GM20431 (cell line): ENCODE data around the gene OOSP1.
"Not testable (repeated sequence)": the region's sequence is repeated elsewhere in the genome, so short reads cannot be mapped to it uniquely, and the experiment has no call there.

ENCODE experiments used
- in situ Hi-C: fragments of 300-500 bp; cut with MseI, MboI; formaldehyde crosslinking; loops from one replicate; pipeline ENCODE4 v1.15.0; 2020; ENCODE audit warnings: low sequenced_read_pairs; ENCODE audit not compliant: unreplicated experiment

Gene OOSP1

DNA sequence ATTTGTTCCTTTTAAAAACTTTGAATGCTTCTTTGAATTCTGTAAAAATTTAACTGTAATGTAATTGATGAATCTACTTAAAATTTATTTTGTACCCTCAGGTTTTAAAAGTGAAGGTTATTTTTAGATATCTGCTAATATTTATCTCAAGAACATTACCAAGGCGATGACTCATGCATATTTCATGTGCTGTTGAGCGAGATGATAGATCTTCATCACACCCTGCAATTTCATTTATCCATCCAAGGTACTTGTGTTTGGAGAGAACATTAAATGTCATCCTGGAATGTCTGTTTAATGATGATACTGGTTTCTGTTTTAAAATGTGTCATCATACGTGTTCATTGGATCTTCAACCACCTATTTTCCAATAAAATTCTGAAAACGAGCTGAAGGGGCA lies 18.9 kb downstream of the OOSP1 start:
- in situ Hi-C loops = no loop called here

DNA sequence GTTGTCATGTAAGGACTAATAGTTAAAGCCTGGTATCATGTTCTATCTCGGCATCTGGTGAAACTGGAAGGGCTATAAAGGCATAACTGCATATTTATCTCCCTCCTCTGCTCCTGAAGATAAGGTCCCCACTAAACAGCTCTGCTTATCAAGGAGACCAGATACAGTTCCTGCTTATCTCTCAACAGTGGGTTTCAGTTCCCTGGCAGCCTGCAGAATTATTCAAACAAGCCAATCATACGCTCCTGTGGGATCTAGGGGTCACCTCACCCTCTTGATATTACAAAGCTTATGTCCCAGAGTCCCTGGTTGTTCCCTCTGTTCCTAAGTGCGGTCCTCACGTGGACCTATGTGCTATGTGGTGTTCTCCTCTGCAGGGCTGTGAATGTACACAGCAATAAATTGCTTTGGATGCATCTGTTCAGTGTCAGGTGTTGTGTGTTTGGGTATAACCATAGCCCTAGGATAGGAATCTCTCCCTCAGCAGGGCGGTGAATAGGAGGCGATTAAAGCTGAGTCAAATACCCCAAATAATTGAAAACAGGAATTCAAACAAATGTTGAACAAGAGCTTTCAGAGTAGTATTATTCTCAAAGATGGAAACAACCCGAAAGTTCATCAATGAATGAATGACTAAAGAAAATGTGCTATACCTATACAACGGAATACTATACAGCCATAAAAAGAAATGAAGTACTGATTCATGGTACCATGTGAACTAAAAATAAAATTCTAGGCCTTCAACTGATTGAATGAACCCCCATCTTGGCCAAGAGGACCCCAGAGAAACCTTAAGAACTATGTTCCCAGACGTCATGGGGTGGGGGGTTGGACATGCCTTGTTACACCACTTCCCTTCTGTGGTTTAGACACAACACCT lies 22.5 kb downstream of the OOSP1 start:
- in situ Hi-C loops = no loop called here

DNA sequence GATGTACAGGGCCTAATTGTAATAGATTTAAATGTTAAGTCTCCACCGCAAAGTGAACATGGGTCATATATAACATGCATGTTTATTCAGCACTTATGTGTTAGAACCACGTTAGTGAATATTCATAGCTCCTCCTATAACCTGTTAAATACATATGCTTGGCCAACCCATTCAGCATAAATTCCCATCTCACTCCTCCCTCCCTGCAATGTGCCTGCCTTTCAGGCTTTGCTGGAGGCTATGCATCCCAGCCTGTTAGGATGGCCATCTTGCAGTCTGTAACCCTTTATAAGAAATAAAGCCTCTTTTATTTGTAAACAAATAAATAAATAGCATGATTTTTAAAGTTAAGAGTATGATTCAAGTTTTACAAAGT lies 23.9 kb downstream of the OOSP1 start:
- in situ Hi-C loops = no loop called here

DNA sequence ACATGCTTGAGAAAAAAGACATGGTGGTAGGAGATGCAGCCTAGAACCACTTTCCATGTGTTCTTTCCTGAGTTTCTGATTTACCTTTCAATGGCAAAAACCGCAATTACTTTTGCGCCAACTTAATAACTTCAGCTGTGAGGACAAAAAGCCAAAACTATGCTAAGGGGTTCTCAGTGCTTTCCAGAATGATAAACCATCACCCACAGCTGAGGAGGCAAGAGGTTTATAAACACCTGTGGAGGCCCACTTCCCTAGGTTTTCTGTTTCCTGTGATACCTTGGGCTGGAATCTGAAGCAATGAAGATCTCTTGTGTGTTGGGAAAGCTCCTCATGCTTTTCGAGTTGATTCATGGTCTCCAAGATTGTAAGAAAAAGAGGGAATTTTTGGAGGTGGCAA lies 25.5 kb downstream of the OOSP1 start, which contains the start of gene OOSP4A:
OOSP4A (plus strand) TSS at position 301 of the 400 bp plus-strand sequence; CDS start at position 301, 0 bp downstream.
- in situ Hi-C loops = no loop called here

DNA sequence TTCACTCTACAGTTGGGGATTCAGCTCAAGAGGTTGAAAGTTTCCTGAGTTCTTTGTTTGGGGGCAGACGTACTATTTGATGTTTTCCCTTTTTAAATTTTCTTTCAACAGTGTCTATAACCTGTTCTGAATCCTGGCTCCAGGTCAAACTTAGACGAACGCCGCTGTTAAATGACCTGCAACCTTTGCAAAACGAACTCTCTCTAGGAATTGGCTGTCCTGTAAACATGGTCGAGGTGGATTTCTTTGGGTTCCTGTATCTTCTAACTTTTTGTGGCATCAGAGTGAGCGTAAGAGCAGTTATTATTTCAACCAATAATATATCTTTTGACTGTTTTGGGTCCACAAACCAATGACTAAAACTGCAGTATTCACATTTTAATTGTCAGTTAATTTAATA lies 27.2 kb downstream of the OOSP1 start:
- in situ Hi-C loops = no loop called here

DNA sequence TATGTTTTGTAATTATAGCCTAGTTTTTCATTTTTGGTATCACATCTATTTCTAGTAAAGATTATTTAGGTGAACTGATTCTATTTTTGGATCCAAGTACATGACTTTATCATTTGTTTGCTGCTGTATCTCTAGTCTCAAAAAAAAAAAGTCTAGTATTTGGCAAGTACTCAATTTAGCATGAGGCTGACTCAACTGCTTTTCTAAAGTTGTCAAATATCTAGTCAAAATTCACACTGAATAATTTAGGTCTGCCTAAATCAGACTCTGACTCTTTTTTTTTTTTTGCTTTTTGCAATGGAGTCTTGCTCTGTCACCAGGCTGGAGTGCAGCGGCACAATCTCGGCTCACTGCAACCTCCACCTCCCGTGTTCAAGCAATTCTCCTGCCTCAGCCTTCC lies 28.0 kb downstream of the OOSP1 start:
- in situ Hi-C loops = no loop called here

DNA sequence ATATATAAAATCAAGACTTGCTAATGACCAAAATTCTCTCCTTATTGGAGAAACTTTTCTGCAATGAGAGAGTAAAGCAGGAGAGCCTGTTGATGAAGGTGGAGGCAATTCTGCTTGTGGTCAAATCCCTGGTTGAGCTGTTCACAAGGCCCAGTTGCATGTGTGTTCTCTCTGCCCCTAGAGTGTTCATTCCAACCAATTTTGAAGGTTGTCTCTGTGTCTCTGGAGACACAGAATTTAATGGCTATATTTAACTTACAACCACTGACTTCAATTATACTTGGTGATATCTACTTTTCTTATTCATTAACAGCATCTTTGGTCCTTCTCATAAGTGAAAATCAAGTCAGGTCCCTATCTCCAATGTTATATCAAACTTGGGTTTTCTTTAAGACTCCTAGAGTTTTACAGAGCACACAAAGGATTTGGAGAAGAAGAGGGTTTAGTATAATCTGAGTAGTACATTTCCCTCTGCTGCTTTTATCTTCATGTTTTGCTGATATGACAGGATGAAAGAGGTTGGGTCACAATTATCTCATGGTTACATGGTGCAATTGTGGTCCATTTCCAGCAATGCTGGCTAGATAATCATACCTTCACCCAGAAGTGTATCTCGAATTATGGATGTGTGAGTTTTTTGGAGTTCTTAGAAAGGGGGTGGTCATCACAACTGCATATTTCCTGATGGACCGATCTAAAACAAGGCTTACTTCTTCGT lies 29.6 kb downstream of the OOSP1 start:
- in situ Hi-C loops = no loop called here

DNA sequence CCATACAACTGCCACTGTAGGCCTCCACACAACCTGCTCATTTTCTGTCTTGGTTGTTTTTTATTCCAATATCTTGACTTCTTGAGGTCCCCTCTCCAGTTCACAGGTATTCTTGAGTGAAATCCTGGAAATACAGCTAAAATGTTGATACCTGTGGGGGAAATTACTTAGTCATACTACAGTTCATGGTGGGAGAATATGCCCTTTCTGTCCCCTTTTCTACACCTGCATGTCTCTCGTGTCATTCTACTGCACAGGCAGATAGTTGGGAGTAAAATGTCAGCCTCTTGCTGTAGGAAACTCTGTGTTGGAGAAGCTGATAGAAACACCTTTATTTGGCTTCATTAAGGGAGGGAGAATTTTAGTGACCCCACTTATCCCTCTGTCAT lies 30.2 kb downstream of the OOSP1 start:
- in situ Hi-C loops = no loop called here

DNA sequence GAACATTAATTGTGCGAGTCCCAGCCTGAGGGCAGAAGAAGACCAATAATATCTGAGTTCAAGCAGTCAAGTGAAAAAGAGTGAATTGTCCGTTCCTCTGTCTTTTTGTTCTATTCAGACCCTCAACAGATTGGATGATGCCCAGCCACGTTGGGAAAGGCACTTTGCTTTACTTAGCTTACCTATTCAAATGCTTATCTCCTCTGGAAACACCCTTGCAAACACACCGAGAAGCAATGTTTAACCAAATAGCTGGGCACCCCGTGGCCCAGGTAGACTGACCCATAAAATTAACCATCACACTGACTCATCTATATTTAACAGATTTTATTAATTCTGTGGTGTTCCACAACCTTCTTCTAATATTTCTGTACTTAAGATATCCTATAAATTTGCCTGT lies 34.9 kb downstream of the OOSP1 start:
- in situ Hi-C loops = no loop called here

DNA sequence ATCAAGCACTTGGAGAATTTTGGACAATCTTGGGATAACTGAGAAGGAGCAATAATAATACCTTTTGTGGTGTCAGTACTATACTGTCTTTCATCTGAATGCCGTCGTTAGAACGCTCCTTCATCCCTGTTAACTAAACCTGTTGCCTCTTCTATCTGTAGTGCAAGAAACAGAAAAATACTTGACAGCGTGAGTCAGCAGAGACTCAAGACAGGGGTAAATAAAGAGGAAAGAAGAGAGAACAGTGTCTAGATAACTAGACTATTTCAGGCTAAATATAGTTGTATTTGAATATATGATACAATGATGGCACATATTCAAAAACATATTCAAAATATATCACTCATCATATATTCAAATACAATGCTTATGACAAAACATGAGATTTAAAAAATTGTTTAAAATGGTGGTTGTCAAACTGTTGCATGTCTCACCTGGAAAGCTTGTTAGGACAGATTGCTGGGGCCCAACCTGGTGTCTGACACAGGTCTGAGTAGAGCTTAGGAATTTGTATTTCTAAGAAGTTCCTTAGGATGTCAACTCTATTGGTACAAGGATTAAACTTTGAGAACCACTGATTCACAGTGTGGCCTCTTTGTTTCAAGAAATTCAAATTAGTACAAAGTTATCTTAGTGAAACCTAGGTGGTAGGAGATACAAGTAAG lies 43.0 kb downstream of the OOSP1 start:
- in situ Hi-C loops = no loop called here

DNA sequence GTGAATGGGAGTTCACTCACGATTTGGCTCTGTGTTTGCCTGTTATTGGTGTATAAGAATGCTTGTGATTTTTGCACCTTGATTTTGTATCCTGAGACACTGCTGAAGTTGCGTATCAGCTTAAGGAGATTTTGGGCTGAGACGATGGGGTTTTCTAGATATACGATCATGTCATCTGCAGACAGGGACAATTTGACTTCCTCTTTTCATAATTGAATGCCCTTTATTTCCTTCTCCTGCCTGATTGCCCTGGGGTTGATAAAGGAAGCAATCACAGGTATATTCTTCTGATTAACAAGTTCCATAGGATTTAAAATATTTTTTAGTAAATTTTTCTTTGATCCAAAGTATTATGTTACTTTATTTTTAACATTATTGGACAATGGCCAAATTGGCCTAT lies 43.8 kb downstream of the OOSP1 start:
- in situ Hi-C loops = not testable (repeated sequence)

DNA sequence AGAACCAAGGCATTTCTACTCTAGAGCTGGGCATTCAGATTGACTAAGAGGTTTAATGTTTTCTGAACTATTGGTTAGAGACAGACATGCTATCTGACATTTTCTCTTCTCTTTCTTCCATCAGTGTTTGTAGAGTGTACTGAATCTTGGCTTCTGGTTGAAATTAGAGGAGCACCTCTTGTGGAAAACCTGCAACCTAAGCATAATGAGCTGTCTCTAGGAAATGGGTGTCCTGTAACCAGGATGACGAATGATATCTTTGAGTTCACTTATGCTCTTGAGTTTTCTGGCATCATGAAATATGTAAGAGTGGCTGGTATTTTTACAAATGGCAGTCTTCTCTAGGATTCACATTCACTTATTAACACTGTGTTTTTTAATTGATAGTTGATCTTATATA lies 45.0 kb downstream of the OOSP1 start:
- in situ Hi-C loops = no loop called here

DNA sequence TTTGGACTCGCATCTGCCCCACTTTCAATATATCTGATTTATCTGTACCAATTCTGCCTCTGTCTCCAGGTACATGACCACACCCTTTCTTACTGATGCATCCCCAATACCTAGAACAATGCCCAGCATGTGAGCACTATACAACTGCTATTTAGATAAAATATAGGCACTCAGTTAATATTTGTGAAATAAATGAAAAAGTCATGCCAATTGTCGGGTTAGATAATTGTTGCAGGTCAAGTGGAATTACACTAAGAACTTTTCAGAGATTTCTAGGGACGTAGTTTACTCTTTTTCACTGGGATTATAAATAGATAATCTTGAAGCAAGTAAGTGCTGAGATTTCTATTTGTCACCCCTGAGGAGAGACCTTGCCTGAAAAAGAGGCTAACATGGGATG lies 46.1 kb downstream of the OOSP1 start:
- in situ Hi-C loops = no loop called here

DNA sequence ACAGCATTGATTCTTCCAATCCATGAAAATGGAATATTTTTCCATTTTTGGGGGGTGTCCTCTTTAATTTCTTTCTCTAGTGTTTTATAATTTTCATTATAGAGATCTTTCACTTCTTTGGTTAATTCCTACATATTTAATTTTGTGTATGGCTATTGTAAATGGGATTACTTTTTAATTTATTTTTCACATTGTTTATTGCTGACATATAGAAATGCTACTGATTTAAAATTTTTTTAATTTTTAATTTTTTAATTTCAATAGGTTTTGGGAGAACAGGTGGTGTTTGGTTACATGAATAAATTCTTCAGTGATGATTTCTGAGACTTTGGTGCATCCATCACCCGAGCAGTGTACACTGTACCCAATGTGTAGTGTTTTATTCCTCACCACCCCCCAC lies 52.2 kb downstream of the OOSP1 start:
- in situ Hi-C loops = no loop called here

DNA sequence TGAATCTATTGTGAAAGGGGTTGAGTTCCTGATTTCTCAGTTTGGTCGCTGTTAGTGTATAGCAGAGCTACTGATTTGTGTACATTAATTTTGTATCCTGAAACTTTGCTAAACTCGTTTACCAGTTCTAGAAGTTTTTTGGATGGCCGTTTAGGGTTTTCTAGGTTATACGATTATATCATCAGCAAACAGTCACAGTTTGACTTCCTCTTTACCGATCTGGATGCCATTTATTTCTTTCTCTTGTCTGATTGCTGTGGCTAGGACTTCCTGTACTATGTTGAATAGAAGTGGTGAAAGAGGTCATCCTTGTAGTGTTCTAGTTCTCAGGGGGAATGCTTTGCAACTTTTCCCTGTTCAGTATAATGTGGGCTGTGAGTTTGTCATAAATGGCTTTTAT lies 54.2 kb downstream of the OOSP1 start:
- in situ Hi-C loops = no loop called here

DNA sequence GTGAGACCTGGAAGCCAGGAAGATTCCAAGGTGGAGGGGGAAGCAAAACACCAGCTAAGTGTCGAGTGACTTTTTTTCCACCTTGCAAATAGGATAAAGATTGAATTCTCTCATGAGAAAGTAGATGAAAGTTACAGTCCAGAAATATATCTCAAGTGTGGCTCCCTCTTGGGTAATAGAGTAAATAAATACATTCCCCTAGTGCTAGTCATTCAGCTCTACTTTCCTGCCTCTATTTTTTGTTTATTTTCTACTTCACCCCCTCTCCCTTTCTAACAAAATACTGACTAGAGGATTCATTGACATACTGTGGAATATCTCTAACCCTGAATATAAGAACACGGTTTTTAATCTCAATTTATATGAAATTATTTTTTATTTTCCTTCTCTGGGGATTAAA lies 59.6 kb downstream of the OOSP1 start:
- in situ Hi-C loops = no loop called here

DNA sequence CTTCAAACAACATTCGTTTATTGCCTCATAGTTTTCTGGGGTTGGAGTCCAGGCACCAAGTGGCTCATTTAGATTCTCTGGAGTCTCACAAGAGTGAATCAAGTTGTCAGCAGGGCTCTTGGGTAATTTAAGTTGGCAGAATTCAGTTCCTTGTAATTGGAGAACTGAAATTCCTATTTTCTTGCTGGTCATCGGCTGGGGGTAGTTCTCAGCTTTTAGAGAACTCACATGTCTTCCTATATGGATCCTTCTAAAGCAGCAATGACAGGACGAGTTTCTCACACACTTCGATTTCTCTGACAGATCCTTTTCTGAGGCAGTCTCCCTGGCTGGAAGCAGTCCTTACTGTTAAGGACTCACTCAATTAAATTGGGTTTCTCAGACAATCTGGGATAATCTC lies 61.5 kb downstream of the OOSP1 start:
- in situ Hi-C loops = no loop called here

DNA sequence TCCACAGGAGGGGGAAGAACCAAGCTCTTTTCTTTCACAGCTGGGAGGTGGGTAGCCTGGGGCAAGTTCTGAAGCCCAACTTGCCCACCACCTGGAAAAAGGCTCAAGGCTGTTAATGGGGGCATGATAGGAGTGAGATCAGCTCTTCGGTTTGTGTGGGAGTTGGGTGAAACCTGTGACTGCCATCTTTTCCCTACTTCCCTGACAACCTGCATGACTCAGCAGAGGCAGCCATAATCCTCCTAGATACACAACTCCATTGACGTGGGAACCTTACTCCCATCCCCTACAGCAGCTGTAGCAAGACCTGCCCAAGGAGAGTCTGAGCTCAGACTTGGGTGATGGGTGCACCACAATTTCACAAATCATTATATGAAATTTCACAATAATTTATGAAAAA lies 65.5 kb downstream of the OOSP1 start:
- in situ Hi-C loops = no loop called here

DNA sequence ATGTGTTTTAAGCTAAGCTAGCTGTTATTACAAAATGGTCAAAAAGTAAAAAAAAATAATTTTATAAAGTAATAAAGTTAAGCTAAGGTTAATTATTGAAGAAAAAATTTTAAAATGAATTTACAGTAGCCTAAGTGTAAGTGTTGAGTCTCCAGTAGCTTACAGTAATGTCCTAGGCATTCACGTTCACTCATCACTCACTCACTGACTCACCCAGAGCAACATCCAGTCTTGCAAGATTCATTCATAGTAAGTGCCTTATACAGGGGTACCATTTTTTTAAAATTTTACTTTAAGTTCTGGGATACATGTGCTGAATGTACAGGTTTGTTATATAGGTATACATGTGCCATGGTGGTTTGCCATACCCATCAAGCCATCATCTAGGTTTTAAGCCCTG lies 67.1 kb downstream of the OOSP1 start:
- in situ Hi-C loops = no loop called here
